GM21381 (cell line): ENCODE results near the gene PPEF1.

Source experiments
- ATAC-seq: cut with Tn5 transposase; IDR thresholded peaks from one replicate; pipeline ENCODE4 v1.9.1; 2021; ENCODE audit warnings: mild to moderate bottlenecking, moderate library complexity; ENCODE audit not compliant: unreplicated experiment

The PPEF1 gene

GRCh38 chrX:18877469-18877868 lies 170.0 kb downstream of the PPEF1 start:
- ATAC-seq = no peak
